GOT3 (cell line): ENCODE measurements around the gene RAX.
"Not testable (repeated sequence)": the region's sequence is repeated elsewhere in the genome, so short reads cannot be mapped to it uniquely, and the experiment has no call there.

Source experiments
- DNase-seq: peaks from one replicate; lab custom pipeline; 2025; ENCODE audit warnings: mixed read lengths; lab: John Stamatoyannopoulos, UW

RAX gene

DNA sequence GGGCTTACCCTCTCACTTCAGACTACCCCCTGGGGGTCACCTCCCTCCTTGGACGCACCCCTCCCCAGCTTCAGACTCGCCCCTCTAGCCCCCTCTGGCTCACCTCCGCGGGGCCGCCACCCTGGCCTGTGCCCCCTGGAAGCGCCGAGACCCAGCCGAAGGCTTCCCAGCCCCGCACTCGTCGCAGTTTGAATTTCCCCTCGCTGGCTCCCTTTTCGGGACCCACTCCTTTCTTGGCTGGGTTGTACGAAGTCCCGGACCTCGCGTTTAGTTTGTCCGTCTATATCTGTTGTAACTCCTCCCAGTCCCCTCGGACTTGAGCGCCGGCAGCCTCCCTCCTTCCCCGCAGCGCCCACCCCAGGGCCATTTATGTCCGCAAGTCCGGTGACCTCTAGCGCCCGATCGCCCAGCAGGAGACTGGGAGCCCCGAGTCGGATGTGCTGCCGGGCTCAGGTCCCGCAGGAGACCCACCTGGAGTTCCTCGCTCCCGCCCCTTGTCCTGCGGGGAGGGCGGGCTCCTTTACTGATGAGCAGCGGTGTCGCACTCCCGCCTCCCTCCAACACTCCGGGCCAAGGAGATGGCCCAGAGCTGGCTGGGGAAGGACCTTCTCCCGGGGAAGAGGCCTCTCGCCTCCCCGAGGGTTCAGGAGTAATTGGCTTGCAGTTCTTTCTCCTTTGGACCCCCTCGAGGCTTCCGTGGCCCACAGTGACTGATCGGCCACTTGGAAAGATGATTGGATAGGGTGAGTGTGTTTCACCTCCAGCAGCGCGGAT, 692 bp upstream of the RAX start:
- no peak for DNase-seq

DNA sequence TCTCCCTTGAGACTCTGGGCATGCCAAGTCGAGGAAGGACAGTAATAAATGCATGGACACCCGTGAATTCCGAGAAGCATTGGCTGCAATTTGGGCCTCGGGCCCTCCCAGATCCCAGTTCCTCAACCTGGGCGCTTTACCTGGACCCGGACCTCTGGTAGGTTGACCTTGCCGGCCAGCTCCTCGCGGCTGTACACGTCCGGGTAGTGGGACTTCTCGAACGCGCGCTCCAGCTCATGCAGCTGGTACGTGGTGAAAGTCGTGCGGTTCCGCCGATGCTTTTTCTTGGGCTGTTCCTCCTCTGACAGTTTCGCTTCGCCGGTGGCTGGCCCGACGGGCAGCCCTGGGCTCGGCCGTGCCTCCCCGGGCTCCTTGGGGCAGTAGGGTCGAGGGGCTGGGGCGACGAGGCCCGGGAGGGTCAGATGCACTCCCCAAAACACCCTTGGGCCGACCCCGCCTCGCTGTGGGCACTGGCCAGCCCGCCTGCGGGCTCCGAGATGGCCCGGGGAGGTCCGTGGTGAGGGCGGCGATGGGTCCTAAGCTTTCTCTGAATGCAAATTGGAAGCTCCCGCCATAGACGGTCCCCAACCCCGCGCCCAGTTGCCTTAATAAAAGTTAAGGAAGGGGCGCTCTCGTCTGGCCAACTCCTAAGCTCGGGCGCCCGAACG, 899 bp downstream of the RAX start:
- DNase-seq, result no peak

DNA sequence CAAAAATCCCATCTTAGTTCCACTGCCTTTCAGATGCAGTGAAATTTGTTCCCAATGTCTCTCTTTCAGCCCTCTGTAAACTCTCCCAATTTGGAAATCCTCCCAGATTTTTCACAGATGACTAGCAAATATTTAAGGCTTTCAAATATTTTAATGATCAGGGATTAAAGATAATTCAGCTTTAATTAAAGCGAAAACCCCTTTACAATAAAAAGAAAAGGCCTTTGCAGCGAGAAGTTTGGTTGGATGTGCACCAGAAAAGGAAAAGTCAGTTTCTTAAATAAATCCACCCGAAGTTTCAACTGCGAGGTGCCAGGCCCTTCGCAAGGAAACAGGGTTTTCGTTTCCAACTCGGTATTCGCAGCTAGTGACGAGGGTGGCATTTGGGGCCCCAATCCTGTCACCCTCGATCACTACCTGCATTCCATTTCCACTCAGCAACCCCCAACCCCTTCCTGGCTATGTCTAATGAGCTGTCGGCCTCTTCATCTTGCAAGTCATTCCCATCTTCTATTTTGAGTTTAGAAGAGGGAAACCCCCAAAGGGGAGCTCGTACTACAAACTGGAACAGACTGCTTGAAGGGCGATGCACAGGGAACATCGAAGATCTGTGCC, 1.5 kb downstream of the RAX start:
- no peak for DNase-seq

DNA sequence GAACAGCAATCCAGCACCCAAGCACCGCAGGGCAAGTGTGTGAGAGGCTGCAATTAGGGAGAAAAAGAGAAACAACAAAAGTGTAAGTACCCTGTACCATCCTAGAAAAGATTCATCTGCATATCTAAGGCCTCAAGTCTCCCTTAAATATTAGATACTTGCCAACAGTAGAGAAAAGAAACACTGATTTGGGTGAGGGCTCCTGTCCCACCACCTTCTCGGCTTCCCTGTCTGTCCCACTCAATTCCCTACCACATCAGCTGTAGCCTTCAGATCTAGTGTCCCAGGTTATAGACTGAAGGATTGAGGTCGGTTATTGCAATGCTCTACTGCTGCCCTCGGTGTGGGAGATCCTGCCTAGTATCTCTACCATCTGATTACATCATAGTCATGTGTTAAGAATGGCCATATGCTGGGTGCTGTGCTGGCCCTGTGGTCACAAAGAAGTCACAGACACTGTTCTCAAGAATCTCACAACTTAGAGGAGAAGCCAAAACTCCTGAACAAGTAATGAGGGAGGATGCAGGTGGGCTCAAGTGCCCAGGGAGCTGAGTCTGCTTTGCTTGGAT, 2.5 kb downstream of the RAX start:
- no peak for DNase-seq

DNA sequence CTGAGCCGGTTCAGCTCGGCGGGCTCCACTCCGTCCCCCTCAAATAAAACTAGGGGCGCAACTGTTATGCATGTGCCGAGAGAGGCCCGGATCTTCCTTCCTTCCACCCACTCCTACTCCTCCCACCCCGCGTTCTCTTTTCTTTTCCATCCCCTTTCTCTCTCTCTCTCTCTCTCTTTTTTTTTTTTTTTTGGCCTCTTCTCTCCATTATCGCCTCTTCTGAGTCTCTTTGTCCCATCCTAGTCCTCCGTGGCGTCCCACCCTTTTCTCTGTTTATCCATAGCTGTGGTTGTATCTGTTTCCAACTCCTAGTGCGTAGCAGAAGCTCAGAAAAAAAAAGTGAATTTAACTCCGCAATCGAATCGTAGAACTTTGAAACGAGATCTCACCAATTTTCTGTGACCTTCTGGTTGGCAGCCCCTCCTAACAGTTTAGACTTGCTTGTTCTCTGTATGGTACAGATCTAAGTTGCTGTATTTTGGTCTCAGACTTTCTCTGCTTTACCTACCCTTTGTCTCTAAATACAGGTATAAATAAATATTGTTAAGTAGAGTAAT, 3.6 kb downstream of the RAX start:
- DNase-seq, result no peak

DNA sequence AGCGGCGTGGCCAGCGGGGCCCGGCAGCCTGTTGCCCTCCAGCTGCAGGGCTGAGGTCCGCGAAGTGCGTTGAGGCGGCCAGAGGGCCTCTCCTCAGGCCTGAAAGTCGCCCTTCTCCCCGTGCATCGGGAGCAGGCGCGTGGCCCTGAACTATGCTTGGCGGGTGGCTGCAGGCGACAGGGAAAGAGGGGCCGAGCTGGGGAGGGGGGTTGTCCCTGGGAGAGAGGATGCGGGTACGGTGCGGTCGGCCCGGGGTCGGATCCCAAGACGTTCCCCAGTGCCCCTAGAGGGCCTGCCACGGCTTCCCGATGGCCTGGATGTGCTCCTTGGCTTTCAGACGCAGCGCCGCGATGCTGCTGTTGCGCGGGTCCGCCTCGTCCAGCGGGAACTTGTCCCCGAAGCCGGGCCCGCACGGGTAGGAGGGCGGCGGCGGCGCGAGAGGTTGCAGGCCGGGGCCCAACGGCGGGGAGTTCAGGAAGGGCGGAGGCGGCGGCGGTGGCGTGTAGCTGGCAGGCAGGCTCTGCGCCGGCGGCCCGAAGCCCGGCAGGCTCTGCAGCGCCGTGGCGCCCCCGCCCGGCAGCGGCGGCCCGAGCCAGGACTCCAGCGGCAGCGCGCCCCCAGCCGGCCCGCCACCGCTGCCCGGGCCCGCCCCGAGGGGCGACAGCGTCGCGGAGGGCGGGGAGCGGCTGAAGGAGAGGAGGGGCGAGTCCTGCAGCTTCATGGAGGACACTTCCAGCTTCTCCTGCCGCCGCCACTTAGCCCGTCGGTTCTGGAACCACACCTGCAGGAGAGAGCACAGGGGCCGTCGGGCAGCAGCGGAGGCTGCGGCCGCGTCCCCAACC, 4.3 kb downstream of the RAX start:
- DNase-seq, result no peak

DNA sequence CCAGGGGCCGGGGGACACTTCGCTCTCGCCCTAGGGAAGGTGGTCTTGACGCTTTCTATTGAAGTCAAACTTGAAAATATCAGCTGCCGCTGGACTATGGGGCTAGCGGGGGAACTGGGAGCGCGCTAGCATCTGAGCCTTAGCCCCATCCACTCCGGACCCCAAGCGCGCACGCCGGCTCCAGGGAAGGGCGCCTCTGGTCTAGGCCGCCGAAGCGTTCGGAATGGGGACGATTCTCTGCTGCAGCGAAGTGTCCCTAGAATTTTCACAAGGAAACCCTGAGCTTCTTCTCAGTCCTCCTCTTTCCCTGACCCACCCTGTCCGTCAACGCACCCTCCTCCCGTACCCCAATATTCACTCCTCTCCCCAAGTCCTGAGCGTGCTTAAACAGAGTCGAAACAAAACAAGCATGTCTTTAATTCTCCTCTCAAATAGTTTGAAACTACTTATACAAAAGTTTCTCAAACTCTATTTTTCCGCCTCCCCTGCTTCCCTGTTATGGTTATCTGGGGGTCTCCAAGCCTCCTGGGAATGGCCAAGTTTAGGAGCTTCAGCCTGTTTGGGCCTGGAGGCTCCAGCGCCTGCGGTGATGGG, 5.0 kb downstream of the RAX start:
- no peak for DNase-seq

DNA sequence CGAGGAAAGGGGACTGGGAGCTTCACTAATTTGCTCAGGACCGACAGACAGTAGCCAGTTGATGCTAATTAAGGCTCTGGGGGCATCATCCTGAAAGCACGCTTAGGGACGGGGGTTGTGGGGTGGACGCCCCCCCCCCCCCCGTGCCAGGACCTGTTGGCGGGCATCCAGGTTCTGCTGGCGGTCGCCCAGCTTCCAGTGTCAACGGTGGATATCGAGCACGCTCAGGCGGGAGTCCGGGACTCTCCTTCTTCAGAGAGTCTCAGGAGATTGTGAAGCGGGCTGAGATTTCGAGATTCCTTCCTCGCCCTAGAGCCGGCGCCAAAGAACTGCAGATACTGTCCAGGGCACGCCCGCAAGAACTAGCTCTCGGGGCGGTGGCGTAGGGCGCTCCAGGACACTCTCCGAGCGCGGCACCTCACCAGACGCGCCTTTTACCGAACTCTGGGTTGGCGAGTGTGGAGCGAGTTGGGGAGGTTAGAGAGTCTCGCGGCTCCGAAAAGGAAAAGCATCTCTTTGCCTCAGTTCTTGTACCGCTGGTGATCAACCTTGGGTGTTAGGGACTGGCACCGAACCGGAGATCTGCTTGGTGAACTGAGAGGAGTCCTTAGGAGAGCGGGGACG, 5.6 kb downstream of the RAX start:
- DNase-seq, result no peak

DNA sequence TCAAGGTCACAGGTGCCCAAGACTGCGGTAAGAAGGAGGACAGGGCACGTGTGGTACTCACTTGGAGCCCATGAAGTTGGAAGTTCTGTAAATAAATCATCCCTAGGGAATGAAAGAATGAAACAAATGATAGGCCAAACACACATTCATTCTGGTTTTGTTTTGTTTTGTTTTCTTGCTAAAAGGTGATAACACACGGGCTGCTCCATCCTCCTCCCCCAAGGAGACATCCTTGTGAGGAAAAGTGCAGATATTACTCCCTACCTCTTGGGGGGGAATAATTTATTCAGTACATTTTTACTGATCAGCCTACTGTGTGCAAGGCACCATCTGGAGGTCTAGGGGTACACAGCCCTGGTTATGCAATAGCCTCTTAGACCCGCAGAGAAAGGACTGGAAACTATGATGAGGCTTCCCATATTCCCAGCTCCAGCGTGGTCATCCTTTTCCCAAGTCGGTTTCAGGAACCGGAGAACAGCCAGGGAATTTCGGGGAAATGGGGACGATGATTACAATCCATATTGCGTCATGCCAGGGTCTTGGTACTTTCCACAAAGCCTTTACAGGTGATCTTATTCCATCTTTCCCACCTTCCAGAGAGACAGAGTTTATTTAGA, 6.3 kb downstream of the RAX start:
- DNase-seq, result no peak

DNA sequence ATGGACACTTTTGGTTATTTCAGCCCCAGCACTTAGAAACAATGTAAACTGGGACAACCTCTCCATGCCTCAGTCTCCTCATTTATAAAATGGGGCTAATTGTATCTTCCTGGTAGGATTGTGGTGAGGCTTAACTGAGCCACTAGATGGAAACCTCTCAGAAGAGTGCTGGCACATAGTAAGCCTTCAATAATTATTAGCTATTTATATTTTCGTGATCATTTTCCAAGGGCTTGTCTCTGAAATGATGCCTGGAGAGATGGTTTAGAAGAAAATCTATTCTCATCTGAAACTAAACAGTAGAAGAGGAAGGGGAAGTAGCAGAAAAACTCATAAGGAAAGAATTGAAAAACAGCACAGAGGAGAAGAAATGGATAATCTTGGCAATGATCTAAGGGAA, 6.8 kb downstream of the RAX start:
- no peak for DNase-seq

DNA sequence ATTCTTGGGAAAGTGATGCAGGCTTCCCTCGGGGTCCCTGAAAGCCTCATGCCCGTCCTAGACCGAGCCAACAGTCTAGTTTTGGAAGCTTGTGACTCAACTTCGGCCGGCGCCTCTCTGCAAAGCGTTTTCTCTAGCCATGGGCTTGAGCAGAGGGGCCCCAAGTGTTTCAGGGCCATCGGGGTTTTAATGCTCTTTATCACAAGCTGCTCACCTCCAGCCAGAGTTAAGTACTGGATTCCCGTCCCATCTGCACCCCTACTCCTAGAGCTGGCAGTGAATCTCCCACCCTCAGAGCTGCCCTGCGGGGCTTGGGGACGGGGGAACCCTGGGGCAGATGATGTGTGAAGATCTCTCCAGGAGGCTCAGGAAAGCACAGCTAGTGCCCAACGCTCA, 7.3 kb downstream of the RAX start:
- DNase-seq, result no peak

DNA sequence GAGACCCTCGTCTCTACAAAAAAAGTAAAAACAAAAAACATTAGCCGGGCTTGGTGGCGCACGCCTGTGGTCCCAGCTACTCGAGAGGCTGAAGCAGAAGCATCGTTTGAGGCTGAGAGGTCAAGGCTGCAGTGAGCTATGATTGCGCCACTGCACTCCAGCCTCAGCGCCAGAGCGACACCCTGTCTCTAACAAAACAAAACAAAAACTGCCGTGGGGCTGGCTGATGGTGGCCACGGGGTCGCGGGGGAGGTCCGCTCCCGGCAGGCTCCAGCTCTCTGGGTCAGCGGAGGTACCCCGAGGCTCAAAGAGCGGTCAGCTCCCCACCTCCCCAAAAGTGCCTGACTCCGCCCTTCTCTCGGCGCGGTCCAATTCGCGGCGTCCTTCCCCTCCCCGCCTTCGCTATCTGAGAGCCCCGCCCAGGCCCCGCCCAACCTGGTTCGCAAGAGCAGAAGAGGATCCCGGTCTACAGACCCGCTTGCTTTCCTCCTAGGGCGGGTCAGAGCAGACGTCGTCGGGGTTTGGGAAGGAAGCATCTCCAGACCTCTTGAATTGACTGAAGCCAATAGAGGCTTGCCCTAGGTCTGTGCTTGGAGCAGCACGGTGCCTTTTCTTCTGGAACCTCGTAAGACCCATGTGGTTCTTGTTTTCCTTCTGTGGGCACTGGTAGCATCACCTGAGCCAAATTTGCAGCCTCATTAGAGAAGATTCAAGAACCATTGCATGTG, 7.8 kb downstream of the RAX start:
- no peak for DNase-seq

DNA sequence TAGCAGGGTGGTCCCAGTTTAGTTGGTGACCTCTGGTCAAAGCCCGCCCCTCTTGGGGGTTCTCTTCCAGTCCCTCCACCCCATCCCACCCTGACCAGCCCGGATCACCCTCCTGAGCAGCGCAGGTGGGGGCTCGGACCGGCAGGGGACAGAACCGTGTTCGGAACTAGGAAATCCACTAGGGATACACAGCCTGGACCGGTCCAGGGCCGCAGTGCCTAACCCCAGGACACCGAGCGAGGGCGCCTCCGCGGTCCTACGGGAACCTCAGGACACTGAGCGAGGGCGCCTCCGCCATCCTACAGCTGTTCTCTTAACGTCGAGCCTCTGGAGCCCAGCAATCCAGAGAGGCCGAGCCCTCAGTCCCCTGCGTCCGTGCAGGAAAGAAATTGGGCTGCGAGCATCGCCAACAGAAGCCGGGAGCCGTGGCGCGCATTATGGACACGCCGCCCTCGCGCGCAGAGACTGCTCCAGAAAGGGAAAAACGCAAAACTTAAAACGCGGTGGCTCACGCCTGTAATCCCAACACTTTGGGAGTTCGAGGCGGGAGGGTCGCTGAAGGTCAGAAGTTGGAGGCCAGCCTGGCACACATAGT, 8.5 kb downstream of the RAX start:
- DNase-seq, result no peak

DNA sequence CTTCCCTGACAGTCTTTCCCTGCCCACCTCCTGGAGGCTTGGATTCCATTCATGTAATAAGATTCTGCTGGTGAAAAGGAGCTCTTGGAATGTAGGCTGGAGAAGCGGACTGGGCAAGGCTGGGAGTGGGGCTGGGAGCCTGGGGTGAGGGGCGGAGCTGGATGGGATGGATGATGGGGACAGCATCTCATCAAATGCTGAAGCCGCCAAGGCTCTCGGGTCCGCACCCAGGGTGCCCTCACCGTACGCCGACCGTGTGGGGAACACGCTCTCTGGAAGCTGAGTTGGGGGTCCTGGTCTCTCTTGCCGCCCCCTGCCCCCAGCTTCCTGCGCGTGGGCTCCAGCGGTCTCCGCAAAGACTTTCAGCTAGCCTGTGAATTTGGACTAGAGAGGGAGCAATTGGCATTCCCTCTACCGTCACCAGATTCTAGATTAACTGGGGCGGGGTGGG, 9.1 kb downstream of the RAX start:
- no peak for DNase-seq

DNA sequence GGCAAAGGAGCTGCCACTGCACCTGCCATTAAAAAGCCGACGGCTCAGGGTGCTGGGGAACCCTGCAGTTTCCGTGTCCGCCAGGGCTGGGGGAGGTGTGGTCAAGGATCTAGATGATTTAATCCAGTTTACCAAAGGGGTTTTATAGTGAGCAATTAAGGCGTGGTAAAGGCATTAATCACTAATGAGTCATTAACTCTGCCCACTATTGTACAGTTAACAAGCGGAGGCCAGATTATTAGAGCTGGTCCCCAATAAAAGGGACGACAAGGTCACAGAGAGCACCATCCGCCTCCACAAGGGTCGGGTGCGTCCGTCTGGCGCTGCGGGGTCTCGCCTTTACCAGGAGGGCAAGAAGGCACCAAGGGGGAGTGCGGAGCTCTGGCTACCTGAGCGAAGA, 9.6 kb downstream of the RAX start:
- no peak for DNase-seq

DNA sequence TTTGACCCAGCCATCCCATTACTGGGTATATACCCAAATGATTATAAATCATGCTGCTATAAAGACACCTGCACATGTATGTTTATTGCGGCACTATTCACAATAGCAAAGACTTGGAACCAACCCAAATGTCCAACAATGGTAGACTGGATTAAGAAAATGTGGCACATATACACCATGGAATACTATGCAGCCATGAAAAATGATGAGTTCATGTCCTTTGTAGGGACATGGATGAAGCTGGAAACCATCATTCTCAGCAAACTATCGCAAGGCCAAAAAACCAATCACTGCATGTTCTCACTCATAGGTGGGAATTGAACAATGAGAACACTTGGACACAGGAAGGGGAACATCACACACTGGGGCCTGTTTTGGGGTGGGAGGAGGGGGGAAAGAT, 11.0 kb downstream of the RAX start:
- DNase-seq, result not testable (repeated sequence)

DNA sequence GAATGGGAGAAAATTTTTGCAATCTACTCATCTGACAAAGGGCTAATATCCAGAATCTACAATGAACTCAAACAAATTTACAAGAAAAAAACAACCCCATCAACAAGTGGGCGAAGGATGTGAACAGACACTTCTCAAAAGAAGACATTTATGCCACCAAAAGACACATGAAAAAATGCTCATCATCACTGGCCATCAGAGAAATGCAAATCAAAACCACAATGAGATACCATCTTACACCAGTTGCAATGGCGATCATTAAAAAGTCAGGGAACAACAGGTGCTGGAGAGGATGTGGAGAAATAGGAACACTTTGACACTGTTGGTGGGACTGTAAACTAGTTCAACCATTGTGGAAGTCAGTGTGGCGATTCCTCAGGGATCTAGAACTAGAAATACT, 11.4 kb downstream of the RAX start:
- DNase-seq, result not testable (repeated sequence)

DNA sequence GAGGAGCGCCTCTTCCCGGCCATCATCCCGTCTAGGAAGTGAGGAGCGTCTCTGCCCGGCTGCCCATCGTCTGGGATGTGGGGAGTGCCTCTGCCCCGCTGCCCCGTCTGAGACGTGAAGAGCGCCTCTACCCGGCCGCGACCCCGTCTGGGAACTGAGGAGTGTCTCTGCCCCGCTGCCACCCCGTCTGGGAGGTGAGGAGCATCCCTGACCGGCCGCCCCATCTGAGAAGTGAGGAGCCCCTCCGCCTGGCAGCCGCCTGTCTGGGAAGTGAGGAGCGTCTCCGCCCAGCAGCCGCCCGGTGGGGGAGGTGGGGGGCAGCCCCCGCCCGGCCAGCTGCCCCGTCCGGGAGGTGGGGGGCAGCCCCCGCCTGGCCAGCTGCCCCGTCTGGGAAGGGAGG, 17.8 kb downstream of the RAX start:
- not testable (repeated sequence) for DNase-seq

DNA sequence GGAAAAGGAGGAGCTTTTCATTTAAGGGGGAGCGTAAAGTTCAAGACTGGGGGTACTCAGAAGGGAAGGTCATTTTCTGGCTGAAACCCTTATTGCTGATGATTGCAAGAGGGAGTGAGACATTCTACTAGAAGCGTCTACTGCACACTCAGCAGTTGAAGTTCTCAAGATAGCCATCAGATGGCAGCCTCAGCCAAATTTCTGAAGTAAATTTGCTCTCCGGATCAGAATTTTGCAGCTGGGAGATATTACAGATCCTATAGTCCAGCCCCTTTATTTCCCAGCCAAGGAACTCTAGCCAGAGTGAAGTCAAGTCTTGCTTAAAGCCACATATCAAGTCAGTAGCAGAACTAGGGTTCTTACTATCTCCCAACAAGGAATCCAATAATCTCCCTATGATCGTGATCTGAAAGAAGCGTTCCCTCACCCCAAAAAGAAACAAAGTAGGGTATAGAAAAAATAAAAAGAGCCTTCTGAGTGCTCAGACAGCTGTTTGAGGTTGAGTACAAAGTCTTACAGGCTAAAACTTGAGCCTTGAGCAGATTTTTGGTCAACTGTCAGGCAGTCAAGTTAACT, 24.0 kb downstream of the RAX start:
- no peak for DNase-seq
